GM12878 (cell line): ENCODE data around the gene TBL1XR1. TPM values are rescaled to one million over a fixed set of nuclear protein-coding genes. Genes with fewer than 3 reads are reported as not detected.
A peak's percentile ranks its signal among the peaks of the same experiment; 100 is the strongest.
"Not testable (repeated sequence)": the region's sequence is repeated elsewhere in the genome, so short reads cannot be mapped to it uniquely, and the experiment has no call there.

ENCODE experiments used
- ATAC-seq: fragments of 200-7000 bp; cut with Tn5 transposase; 3 replicates; pipeline ENCODE4 v1.9.1; 2020; ENCODE audit warnings: mild to moderate bottlenecking, moderate library complexity
- BruUV-seq: library from RNA; stranded (reverse); fragments of 400-500 nt; replicated peaks from 2 replicates; lab custom pipeline; 2021; lab: Mats Ljungman, UMichigan
- CTCF ChIA-PET: fragments of 300-600 bp; sonication (Branson Sonifier 250); formaldehyde crosslinking; extraction: SDS; loops from one replicate; lab custom pipeline; 2021; ENCODE audit warnings: inconsistent platforms; lab: Yijun Ruan, JAX
- POLR2A ChIA-PET: fragments of 350-600 bp; formaldehyde crosslinking; extraction: SDS; loops from one replicate; lab custom pipeline; 2021; ENCODE audit warnings: inconsistent platforms; lab: Charles Lee
- RAD21 ChIA-PET: fragments of 300-600 bp; sonication (Branson Sonifier 250); formaldehyde crosslinking; loops from one replicate; lab custom pipeline; 2023; ENCODE audit warnings: antibody characterized with exemption; ENCODE audit not compliant: unreplicated experiment; lab: Charles Lee
- SMC1A ChIA-PET: fragments of 300-600 bp; sonication (Branson Sonifier 250); formaldehyde crosslinking; loops from one replicate; lab custom pipeline; 2023; ENCODE audit not compliant: unreplicated experiment, uncharacterized antibody; lab: Charles Lee
- DNase-seq: peaks from one replicate; pipeline ENCODE4 v3.0.0-alpha.2; 2011; ENCODE audit warnings: low read depth, low spot score
- FAIRE-seq: peaks from 3 replicates; lab custom pipeline; 2011; peaks lifted over from hg19 to GRCh38; lab: Jason Lieb, UNC
- H2AFZ ChIP-seq: 2 replicates; pipeline ENCODE4 v1.6.0; 2011; ENCODE audit warnings: low read depth, low read length, control low read depth; ENCODE audit not compliant: control insufficient read depth
- H3K27ac ChIP-seq: 2 replicates; pipeline ENCODE4 v1.5.1; 2011; ENCODE audit warnings: control low read depth; ENCODE audit not compliant: control insufficient read depth, insufficient read depth
- H3K27me3 ChIP-seq, 2 experiments: replicated peaks in 1 of 2; 2 replicates each; pipeline versions ENCODE4 v1.6.0 to v1.6.1; 2011; ENCODE audit warnings: low read length in 1 of 2; ENCODE audit not compliant: control insufficient read depth in 2 of 2, insufficient read depth in 2 of 2
- H3K36me3 ChIP-seq, 2 experiments: 2 replicates each; pipeline ENCODE4 v1.5.1; 2011; ENCODE audit warnings: low read length in 1 of 2; ENCODE audit not compliant: control insufficient read depth in 2 of 2, insufficient read depth in 2 of 2
- H3K4me1 ChIP-seq: 2 replicates; pipeline ENCODE4 v1.6.1; 2011; ENCODE audit warnings: mild to moderate bottlenecking, low read length, moderate library complexity, mixed read lengths; ENCODE audit not compliant: control insufficient read depth, insufficient read depth
- H3K4me2 ChIP-seq: 2 replicates; pipeline ENCODE4 v1.6.0; 2011; ENCODE audit warnings: control low read depth; ENCODE audit not compliant: control insufficient read depth, insufficient read depth
- H3K4me3 ChIP-seq: fragments of 200-600 bp; sonication (generic); 2 replicates; pipeline ENCODE4 v1.5.1; 2016
- H3K79me2 ChIP-seq: 2 replicates; pipeline ENCODE4 v1.6.0; 2011; ENCODE audit warnings: low read length; ENCODE audit not compliant: control insufficient read depth, insufficient read depth
- H3K9ac ChIP-seq: 2 replicates; pipeline ENCODE4 v1.8.0; 2011; ENCODE audit warnings: low read length, control low read depth, mixed read lengths; ENCODE audit not compliant: control insufficient read depth, insufficient read depth
- H3K9me3 ChIP-seq: replicated peaks from 3 replicates; pipeline ENCODE4 v1.5.1; 2011; ENCODE audit warnings: mild to moderate bottlenecking, low read length; ENCODE audit not compliant: control insufficient read depth, insufficient read depth
- H4K20me1 ChIP-seq: 2 replicates; pipeline ENCODE4 v1.6.0; 2011; ENCODE audit not compliant: control insufficient read depth, insufficient read depth
- CBX5 ChIP-seq: sonication (generic); IDR thresholded peaks from 2 replicates; pipeline ENCODE4 v1.6.1; 2016; ENCODE audit warnings: low read depth, moderate library complexity, mild to moderate bottlenecking, inconsistent platforms
- JUNB ChIP-seq: IDR thresholded peaks from 2 replicates; pipeline ENCODE4 v1.6.1; 2016; ENCODE audit warnings: antibody characterized with exemption, mild to moderate bottlenecking
- WGBS: methylation state at CpG from one replicate; pipeline ENCODE4 v1.1.6; 2016; ENCODE audit warnings: low lambda C conversion rate; ENCODE audit not compliant: insufficient replicate concordance, insufficient coverage; ENCODE audit errors: missing lambda C conversion rate; 5-methylcytosine and 5-hydroxymethylcytosine counted together
- in situ Hi-C: fragments of 300-500 bp; cut with MboI; formaldehyde crosslinking; loops from 9 replicates; pipeline ENCODE4 v1.14.3; 2018; ENCODE audit warnings: mixed read lengths
- intact Hi-C: fragments of 100-400 bp; cut with micrococcal nuclease; formaldehyde crosslinking; loops from one replicate; pipeline ENCODE4 v1.14.2; 2022; ENCODE audit not compliant: unreplicated experiment
- polyA plus RNA-seq, 11 experiments: library from polyadenylated mRNA; depleted of rRNA in 4 of 11; unstranded in 6 of 11; stranded (reverse) in 5 of 11; fragments of >200 nt; fragmentation: Nextera tagmentation in 4 of 11; fragmentation: Illumina TruSeq in 1 of 11; extraction: Ambion mirVana in 4 of 11; extraction: Trizol in 1 of 11; gene quantifications; 1 replicate in 1 of 11; 2 replicates in 10 of 11; pipeline versions ENCODE4 v1.2.1 to v1.2.3, GENCODE V29; 2011 to 2016; ENCODE audit warnings: inconsistent platforms in 2 of 11, missing spikeins in 2 of 11, low read depth in 1 of 11
- total RNA-seq, 4 experiments: library from RNA; depleted of rRNA in 3 of 4; stranded (reverse); fragments of >200 nt in 3 of 4; fragmentation: Illumina TruSeq in 1 of 4; extraction: Trizol in 1 of 4; gene quantifications; 2 replicates each; pipeline versions ENCODE4 v1.2.1 to v1.2.3, GENCODE V29; 2013 to 2021

Gene TBL1XR1
- total and polyA plus RNA-seq, 10 of the 15 experiments (the other 5 are each of a cell fraction or from before 2014, with no cell fraction given), result 13.0 to 115 (median 60.4) TPM

DNA sequence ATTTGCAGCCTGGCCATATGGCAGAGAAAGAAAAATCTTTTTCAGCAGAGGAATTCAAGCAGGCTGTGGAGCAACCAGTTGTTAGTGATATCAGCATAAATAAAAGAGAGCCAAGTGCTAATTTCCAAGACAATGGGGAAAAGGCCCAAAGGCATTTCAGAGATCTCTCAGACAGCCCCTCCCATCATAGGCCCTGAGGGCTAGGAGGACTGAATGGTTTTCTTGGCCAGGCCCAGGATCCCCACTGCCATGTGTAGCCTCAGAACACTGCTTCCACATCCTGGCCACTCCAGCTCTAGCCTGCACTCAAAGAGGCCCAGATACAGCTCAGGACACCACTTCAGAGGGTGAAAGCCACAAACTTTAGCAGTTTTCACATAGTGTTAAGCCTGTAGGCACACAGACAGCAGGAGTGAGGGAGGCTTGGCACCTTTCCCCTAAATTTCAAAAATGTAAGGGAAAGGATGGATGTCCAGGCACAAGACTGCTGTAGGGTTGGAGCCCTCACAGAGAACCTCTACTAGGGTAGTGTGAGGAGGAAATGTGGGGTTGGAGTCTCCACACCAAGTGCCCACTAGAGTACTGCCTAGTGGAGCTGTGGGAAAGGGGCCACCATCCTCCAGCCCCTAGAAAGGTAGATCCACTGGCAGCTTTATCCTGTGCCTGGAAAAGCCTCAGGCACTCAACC is 191.4 kb downstream of the TBL1XR1 start:
- no peaks in the 10 kb centered on the region for H3K27me3 ChIP-seq
- TF ChIP-seq JUNB (no peak), CBX5 (peak; percentile 88; the same call in 1 of the 2 replicates)
- POLR2A ChIA-PET, result no interaction called here
- SMC1A ChIA-PET, result no interaction called here
- no peak overlapping the region for H3K9ac ChIP-seq
- no peak overlapping the region for H3K27ac ChIP-seq
- H3K4me2 ChIP-seq, result no peak overlapping the region
- no TSS peak for BruUV-seq
- no peaks in the 10 kb centered on the region for H3K79me2 ChIP-seq
- ATAC-seq (no peak), DNase-seq (no peak), FAIRE-seq (no peak)
- CTCF ChIA-PET, result no interaction called here
- no peak overlapping the region for H2AFZ ChIP-seq
- in situ Hi-C loops, result no loop called here
- no peaks in the 10 kb centered on the region for H3K4me1 ChIP-seq
- intact Hi-C loops, result no loop called here
- no peaks in the 10 kb centered on the region for H3K36me3 ChIP-seq
- RAD21 ChIA-PET, result no interaction called here
- no peaks in the 10 kb centered on the region for H4K20me1 ChIP-seq
- peaks cover 5% of the 10 kb centered on the region; the same call in 2 of the 3 replicates for H3K9me3 ChIP-seq
- H3K4me3 ChIP-seq, result no peak overlapping the region

DNA sequence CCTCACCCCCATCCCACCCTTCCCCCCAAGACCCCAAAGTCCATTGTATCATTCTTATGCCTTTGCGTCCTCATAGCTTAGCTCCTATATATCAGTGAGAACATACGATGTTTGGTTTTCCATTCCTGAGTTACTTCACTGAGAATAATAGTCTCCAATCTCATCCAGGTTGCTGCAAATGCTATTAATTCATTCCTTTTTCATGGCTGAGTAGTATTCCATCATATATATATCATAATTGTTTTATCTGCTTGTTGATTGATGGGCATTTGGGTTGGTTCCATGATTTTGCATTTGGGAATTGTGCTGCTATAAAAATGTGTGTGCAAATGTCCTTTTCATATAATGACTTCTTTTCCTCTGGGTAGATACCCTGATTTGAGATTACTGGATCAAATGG is 197.1 kb downstream of the TBL1XR1 start:
- intact Hi-C loops, FAIRE-seq, POLR2A ChIA-PET, DNase-seq, H3K4me3 ChIP-seq, in situ Hi-C loops, CTCF ChIA-PET, H3K27me3 ChIP-seq, H3K9me3 ChIP-seq, H4K20me1 ChIP-seq, H3K4me1 ChIP-seq, BruUV-seq, ATAC-seq, RAD21 ChIA-PET, H3K27ac ChIP-seq, H3K36me3 ChIP-seq, H3K9ac ChIP-seq, H3K4me2 ChIP-seq, H3K79me2 ChIP-seq, H2AFZ ChIP-seq: not testable (repeated sequence)
- WGBS, result 94% methylated on average over 2 of the region's 2 CpGs
- SMC1A ChIA-PET, result interaction anchor here (0.6 kb wide), 1 partner anchor 236 kb away, joined by 3 read pairs; no protein-coding TSS in a partner anchor
